Endodermal cell (in vitro differentiated cells): ENCODE data around the gene PPIE. TPM values are rescaled to one million over a fixed set of nuclear protein-coding genes. Genes with fewer than 3 reads are reported as not detected.
"Not testable (repeated sequence)": the region's sequence is repeated elsewhere in the genome, so short reads cannot be mapped to it uniquely, and the experiment has no call there.

Source experiments
- DNase-seq: peaks from one replicate; pipeline ENCODE4 v3.0.0-alpha.2; 2017
- H3K27ac ChIP-seq: 2 replicates; pipeline ENCODE4 v1.5.1; 2013; ENCODE audit warnings: mild to moderate bottlenecking, low read depth, low read length, moderate library complexity
- H3K27me3 ChIP-seq: 2 replicates; pipeline ENCODE4 v1.6.1; 2013; ENCODE audit warnings: mild to moderate bottlenecking, low read length, moderate library complexity; ENCODE audit not compliant: insufficient read depth, control insufficient read depth, poor library complexity, severe bottlenecking
- H3K36me3 ChIP-seq: 2 replicates; pipeline ENCODE4 v1.7.0; 2013; ENCODE audit warnings: mild to moderate bottlenecking, low read length, moderate library complexity; ENCODE audit not compliant: control insufficient read depth, insufficient read depth
- H3K4me1 ChIP-seq: one replicate; pipeline ENCODE4 v1.7.0; 2013; ENCODE audit warnings: low read length; ENCODE audit not compliant: control insufficient read depth, insufficient read depth
- H3K4me3 ChIP-seq: 2 replicates; pipeline ENCODE4 v1.5.1; 2013; ENCODE audit warnings: mild to moderate bottlenecking, low read length, moderate library complexity
- H3K9ac ChIP-seq: 2 replicates; pipeline ENCODE4 v1.6.1; 2013; ENCODE audit warnings: mild to moderate bottlenecking, low read length, moderate library complexity; ENCODE audit not compliant: poor library complexity, severe bottlenecking; ENCODE audit errors: extremely low read depth
- H3K9me3 ChIP-seq: 2 replicates; pipeline ENCODE4 v1.6.1; 2013; ENCODE audit warnings: mild to moderate bottlenecking, low read length, moderate library complexity; ENCODE audit not compliant: control insufficient read depth
- H3K27ac Mint-ChIP-seq: 2 replicates; pipeline ENCODE4 v1.8.0; 2020; ENCODE audit warnings: mixed read lengths
- H3K27me3 Mint-ChIP-seq: 2 replicates; pipeline ENCODE4 v1.8.0; 2021; ENCODE audit warnings: mild to moderate bottlenecking, mixed read lengths; ENCODE audit not compliant: insufficient read depth
- H3K36me3 Mint-ChIP-seq: 2 replicates; pipeline ENCODE4 v1.8.0; 2020; ENCODE audit warnings: low read depth, mixed read lengths
- H3K4me1 Mint-ChIP-seq: 2 replicates; pipeline ENCODE4 v1.8.0; 2020; ENCODE audit warnings: mixed read lengths
- H3K4me3 Mint-ChIP-seq: 2 replicates; pipeline ENCODE4 v1.8.0; 2020; ENCODE audit warnings: mild to moderate bottlenecking, moderate library complexity, mixed read lengths
- H3K9me3 Mint-ChIP-seq: 2 replicates; pipeline ENCODE4 v1.8.0; 2020; ENCODE audit warnings: mild to moderate bottlenecking, mixed read lengths
- CTCF ChIP-seq: fragments of 200-600 bp; sonication (generic); conservative IDR thresholded peaks from 2 replicates; pipeline ENCODE4 v1.5.0; 2021; ENCODE audit warnings: antibody characterized with exemption, mild to moderate bottlenecking
- WGBS, 2 experiments: methylation state at CpG; one replicate each; pipeline versions ENCODE4 v1.1.5 to v1.1.7; 2013; ENCODE audit warnings: missing lambda C conversion rate in 2 of 2, mixed read lengths in 1 of 2; ENCODE audit not compliant: insufficient coverage in 1 of 2, insufficient read length in 1 of 2; 5-methylcytosine and 5-hydroxymethylcytosine counted together
- total RNA-seq, 2 donors: library from RNA; stranded (reverse); fragmentation: NEBNext Ultra II Directional in 1 of 2; extraction: Animal tissue kit (Norgen Biotek cat#: 25700) in 1 of 2; gene quantifications; 2 replicates in 1 of 2; 3 replicates in 1 of 2; pipeline ENCODE4 v1.2.1, GENCODE V29; 2021

The PPIE gene
- total RNA-seq, 2 donors from 2014 or later, result 39.5 to 59.4 TPM

GRCh38 chr1:39782103-39782502, 43.4 kb downstream of the PPIE start:
- Mint-ChIP-seq H3K36me3 (no peaks in the 10 kb centered on the region), H3K27ac (no peak overlapping the region), H3K4me3 (no peak overlapping the region), H3K27me3 (peaks cover 76% of the 10 kb centered on the region), H3K4me1 (no peaks in the 10 kb centered on the region), H3K9me3 (no peaks in the 10 kb centered on the region)
- 86 to 91% methylated on average over 4 to 6 of the region's 6 CpGs for WGBS, 2 experiments
- H3K4me3 ChIP-seq, result no peak overlapping the region
- H3K9ac ChIP-seq, result no peak overlapping the region
- no peaks in the 10 kb centered on the region for H3K9me3 ChIP-seq
- no peaks in the 10 kb centered on the region for H3K4me1 ChIP-seq
- peaks cover 66% of the 10 kb centered on the region for H3K27me3 ChIP-seq
- TF ChIP-seq CTCF, result no peak
- H3K36me3 ChIP-seq, result no peaks in the 10 kb centered on the region
- DNase-seq, result no peak
- no peak overlapping the region for H3K27ac ChIP-seq

- peaks cover 77% of the 10 kb centered on the region for H3K27me3 Mint-ChIP-seq
- H3K4me1 ChIP-seq, H3K36me3 ChIP-seq, H3K36me3 Mint-ChIP-seq, H3K4me3 ChIP-seq, DNase-seq, H3K9me3 ChIP-seq, H3K4me1 Mint-ChIP-seq, H3K27ac Mint-ChIP-seq, H3K9ac ChIP-seq, H3K4me3 Mint-ChIP-seq, H3K27ac ChIP-seq, H3K9me3 Mint-ChIP-seq: not testable (repeated sequence)
- H3K27me3 ChIP-seq, result peaks cover 72% of the 10 kb centered on the region
- WGBS, 2 experiments, result 88 to 92% methylated on average over 8 to 10 of the region's 10 CpGs
Observed at GRCh38 chr1:39782685-39783084, 44.0 kb downstream of the PPIE start.

- H3K4me1 ChIP-seq, H3K4me1 Mint-ChIP-seq, DNase-seq, H3K9me3 ChIP-seq, H3K9me3 Mint-ChIP-seq, H3K27ac ChIP-seq, H3K4me3 ChIP-seq, H3K9ac ChIP-seq, H3K27ac Mint-ChIP-seq, H3K36me3 ChIP-seq, H3K36me3 Mint-ChIP-seq, H3K4me3 Mint-ChIP-seq: not testable (repeated sequence)
- H3K27me3 ChIP-seq, result peaks cover 81% of the 10 kb centered on the region
- H3K27me3 Mint-ChIP-seq, result peaks cover 80% of the 10 kb centered on the region
- 89 to 91% methylated on average over 5 to 8 of the region's 12 CpGs for whole genome bisulfite sequencing, 2 experiments
Observed at GRCh38 chr1:39786303-39787107, 47.8 kb downstream of the PPIE start.

GRCh38 chr1:39787108-39787375, 48.4 kb downstream of the PPIE start:
- not testable (repeated sequence) for H3K9me3 ChIP-seq, DNase-seq, H3K4me1 ChIP-seq, H3K9ac ChIP-seq, H3K4me3 ChIP-seq, H3K27ac Mint-ChIP-seq, H3K4me1 Mint-ChIP-seq, H3K27ac ChIP-seq, H3K4me3 Mint-ChIP-seq, H3K9me3 Mint-ChIP-seq, H3K36me3 Mint-ChIP-seq, H3K36me3 ChIP-seq
- peaks cover 81% of the 10 kb centered on the region for H3K27me3 ChIP-seq
- WGBS, 2 experiments, result 95% methylated on average over 5 of the region's 5 CpGs; no CpG with 5 or more reads in 1 of the 2 experiments
- H3K27me3 Mint-ChIP-seq, result peaks cover 79% of the 10 kb centered on the region
